Fibroblast of lung (primary cell): ENCODE data around the gene FREM2. TPM values are rescaled to one million over a fixed set of nuclear protein-coding genes. Genes with fewer than 3 reads are reported as not detected.
A peak's percentile ranks its signal among the peaks of the same experiment; 100 is the strongest.

ENCODE experiments used
- DNase-seq, 2 donors: peaks; one replicate each; pipeline versions ENCODE4 v3.0.0 to v3.0.0-alpha.2; 2010; ENCODE audit warnings: low read depth in 2 of 2
- H2AFZ ChIP-seq: 2 replicates; pipeline ENCODE4 v1.5.1; 2012; ENCODE audit warnings: low read length, control low read depth, inconsistent platforms
- H3K27ac ChIP-seq: 2 replicates; pipeline ENCODE4 v1.5.1; 2011; ENCODE audit warnings: low read length, control low read depth; ENCODE audit not compliant: insufficient read depth
- H3K27me3 ChIP-seq: 2 replicates; pipeline ENCODE4 v1.5.1; 2011; ENCODE audit warnings: mild to moderate bottlenecking, low read length; ENCODE audit not compliant: control insufficient read depth, insufficient read depth
- H3K36me3 ChIP-seq: 2 replicates; pipeline ENCODE4 v1.5.1; 2011; ENCODE audit warnings: low read length; ENCODE audit not compliant: control insufficient read depth, insufficient read depth
- H3K4me1 ChIP-seq: 2 replicates; pipeline ENCODE4 v1.5.1; 2011; ENCODE audit warnings: low read length; ENCODE audit not compliant: control insufficient read depth, insufficient read depth; ENCODE audit errors: extremely low read depth
- H3K4me2 ChIP-seq: 2 replicates; pipeline ENCODE4 v1.5.1; 2011; ENCODE audit warnings: low read length, control low read depth; ENCODE audit not compliant: insufficient read depth; ENCODE audit errors: extremely low read depth
- H3K4me3 ChIP-seq, 4 experiments: fragments of 200-600 bp in 1 of 4; sonication (generic) in 1 of 4; replicated peaks in 1 of 4; 2 replicates each; pipeline ENCODE4 v1.5.1; 2011 to 2016; ENCODE audit warnings: low read length in 4 of 4, low read depth in 3 of 4, mild to moderate bottlenecking in 3 of 4, control low read depth in 2 of 4, inconsistent platforms in 1 of 4, mixed read lengths in 1 of 4; ENCODE audit not compliant: insufficient read depth in 1 of 4; ENCODE audit errors: control extremely low read depth in 1 of 4
- H3K79me2 ChIP-seq: 2 replicates; pipeline ENCODE4 v1.5.1; 2012; ENCODE audit warnings: mild to moderate bottlenecking, low read length, inconsistent platforms; ENCODE audit not compliant: control insufficient read depth, insufficient read depth
- H3K9ac ChIP-seq: 2 replicates; pipeline ENCODE4 v1.5.1; 2011; ENCODE audit warnings: mild to moderate bottlenecking, low read length, control low read depth; ENCODE audit not compliant: insufficient read depth
- H3K9me3 ChIP-seq: 2 replicates; pipeline ENCODE4 v1.5.1; 2012; ENCODE audit warnings: low read depth, low read length; ENCODE audit not compliant: control insufficient read depth, insufficient read depth
- H4K20me1 ChIP-seq: 2 replicates; pipeline ENCODE4 v1.5.1; 2011; ENCODE audit warnings: low read length; ENCODE audit not compliant: control insufficient read depth, insufficient read depth; ENCODE audit errors: extremely low read depth
- CTCF ChIP-seq, 2 donors: IDR thresholded peaks in 1 of 2; conservative IDR thresholded peaks in 1 of 2; 1 replicate in 1 of 2; 2 replicates in 1 of 2; pipeline ENCODE4 v1.5.1; 2011 to 2012; ENCODE audit warnings: low read length in 2 of 2, control low read depth in 1 of 2, inconsistent platforms in 1 of 2, low read depth in 1 of 2, mild to moderate bottlenecking in 1 of 2
- EZH2 ChIP-seq: IDR thresholded peaks from 2 replicates; pipeline ENCODE4 v1.5.1; 2012; ENCODE audit warnings: low read length, control low read depth, mild to moderate bottlenecking; ENCODE audit errors: missing control alignments
- polyA plus RNA-seq, 2 donors: library from polyadenylated mRNA; depleted of rRNA in 1 of 2; stranded (reverse) in 1 of 2; unstranded in 1 of 2; fragments of >200 nt; gene quantifications; 2 replicates each; pipeline ENCODE4 v1.2.1, GENCODE V29; 2011 to 2012; ENCODE audit warnings: missing spikeins in 1 of 2
- total RNA-seq: library from RNA; depleted of rRNA; stranded (reverse); fragments of >200 nt; gene quantifications from 2 replicates; pipeline ENCODE4 v1.2.1, GENCODE V29; 2014

Gene FREM2
- total and polyA plus RNA-seq, 2 donors (not counting 1 experiment from before 2014, with no cell fraction given): under 0.01 TPM

- no peaks in the 10 kb centered on the region for H4K20me1 ChIP-seq
- no peak for TF ChIP-seq EZH2
- peak; percentile 28 to 62 for TF ChIP-seq CTCF (conservative IDR thresholded peaks at IDR 0.05 in 1 of 2, IDR thresholded peaks at IDR 0.05 in 1 of 2; ENCODE audit: low read depth in 1 of 2, low read length in 2 of 2)
- no peaks in the 10 kb centered on the region for H3K36me3 ChIP-seq
- no peak overlapping the region for H3K4me3 ChIP-seq
- no peaks in the 10 kb centered on the region for H3K27me3 ChIP-seq
- H3K27ac ChIP-seq: no peak overlapping the region
- H3K4me2 ChIP-seq: no peak overlapping the region
- no peaks in the 10 kb centered on the region for H3K9me3 ChIP-seq
- no peak overlapping the region for H2AFZ ChIP-seq
- no peaks in the 10 kb centered on the region for H3K79me2 ChIP-seq
- no peak overlapping the region for H3K9ac ChIP-seq
- H3K4me1 ChIP-seq: no peaks in the 10 kb centered on the region
- peak; percentile 36 to 46 for DNase-seq
These were observed 185.8 kb downstream of the FREM2 start for GRCh38 chr13:38872693-38873092.

GRCh38 chr13:38875186-38875875, 188.5 kb downstream of the FREM2 start:
- Histone ChIP-seq H3K9ac (no peak overlapping the region), H3K27ac (no peak overlapping the region), H3K4me3 (no peak overlapping the region), H3K9me3 (no peaks in the 10 kb centered on the region), H2AFZ (no peak overlapping the region), H3K4me1 (no peaks in the 10 kb centered on the region), H3K36me3 (no peaks in the 10 kb centered on the region), H3K27me3 (no peaks in the 10 kb centered on the region), H3K79me2 (no peaks in the 10 kb centered on the region), H3K4me2 (no peak overlapping the region), H4K20me1 (no peaks in the 10 kb centered on the region)
- no peak for TF ChIP-seq CTCF (conservative IDR thresholded peaks at IDR 0.05 in 1 of 2, IDR thresholded peaks at IDR 0.05 in 1 of 2; ENCODE audit: low read depth in 1 of 2, low read length in 2 of 2)
- no peak for TF ChIP-seq EZH2
- DNase-seq: no peak

GRCh38 chr13:38879278-38879677, 192.4 kb downstream of the FREM2 start:
- TF ChIP-seq CTCF (conservative IDR thresholded peaks at IDR 0.05 in 1 of 2, IDR thresholded peaks at IDR 0.05 in 1 of 2; ENCODE audit: low read depth in 1 of 2, low read length in 2 of 2) (no peak), EZH2 (no peak)
- Histone ChIP-seq H3K4me2 (no peak overlapping the region), H3K4me3 (no peak overlapping the region), H2AFZ (no peak overlapping the region), H3K27ac (no peak overlapping the region), H3K9ac (no peak overlapping the region), H3K36me3 (no peaks in the 10 kb centered on the region), H3K4me1 (no peaks in the 10 kb centered on the region), H3K9me3 (no peaks in the 10 kb centered on the region), H4K20me1 (no peaks in the 10 kb centered on the region), H3K79me2 (no peaks in the 10 kb centered on the region), H3K27me3 (no peaks in the 10 kb centered on the region)
- peak in 1 of 2 donors; percentile 50 for DNase-seq
